Adipocyte (in vitro differentiated cells): ENCODE data around the gene ESPN.

Experiments
- DNase-seq: peaks from one replicate; pipeline ENCODE4 v3.0.0-alpha.2; 2015; ENCODE audit warnings: low read depth
- H3K27me3 ChIP-seq: replicated peaks from 2 replicates; pipeline ENCODE4 v1.7.0; 2013; ENCODE audit warnings: mild to moderate bottlenecking, low read length, moderate library complexity; ENCODE audit not compliant: control insufficient read depth, insufficient read depth
- H3K36me3 ChIP-seq: 2 replicates; pipeline ENCODE4 v1.7.0; 2013; ENCODE audit warnings: low read length, mild to moderate bottlenecking, moderate library complexity; ENCODE audit not compliant: control insufficient read depth, insufficient read depth, severe bottlenecking
- H3K4me1 ChIP-seq: 2 replicates; pipeline ENCODE4 v1.7.0; 2013; ENCODE audit warnings: mild to moderate bottlenecking, low read length, moderate library complexity; ENCODE audit not compliant: control insufficient read depth, insufficient read depth
- H3K4me3 ChIP-seq: 2 replicates; pipeline ENCODE4 v1.7.0; 2013; ENCODE audit warnings: mild to moderate bottlenecking, low read length, moderate library complexity
- H3K9ac ChIP-seq: 2 replicates; pipeline ENCODE4 v1.7.0; 2013; ENCODE audit warnings: mild to moderate bottlenecking, low read length, moderate library complexity
- H3K9me3 ChIP-seq: 2 replicates; pipeline ENCODE4 v1.7.0; 2013; ENCODE audit warnings: mild to moderate bottlenecking, low read length, moderate library complexity; ENCODE audit not compliant: control insufficient read depth

ESPN gene

GRCh38 chr1:6410248-6410893 is 14.2 kb upstream of the ESPN start:
- H3K9me3 ChIP-seq: no peaks in the 10 kb centered on the region
- peaks cover 23% of the 10 kb centered on the region for H3K27me3 ChIP-seq
- no peak overlapping the region for H3K9ac ChIP-seq
- H3K4me3 ChIP-seq: no peak overlapping the region
- DNase-seq: peak; percentile 48
- no peaks in the 10 kb centered on the region for H3K36me3 ChIP-seq
- H3K4me1 ChIP-seq: peaks cover 10% of the 10 kb centered on the region

- Histone ChIP-seq H3K27me3 (peaks cover 38% of the 10 kb centered on the region), H3K36me3 (no peaks in the 10 kb centered on the region), H3K9ac (no peak overlapping the region), H3K9me3 (no peaks in the 10 kb centered on the region), H3K4me3 (no peak overlapping the region), H3K4me1 (peaks cover 13% of the 10 kb centered on the region)
- DNase-seq: no peak
Observed at GRCh38 chr1:6412896-6413295, 11.7 kb upstream of the ESPN start.

GRCh38 chr1:6414443-6414844 is 10.1 kb upstream of the ESPN start:
- H3K9ac ChIP-seq: no peak overlapping the region
- H3K27me3 ChIP-seq: peaks cover 52% of the 10 kb centered on the region
- no peaks in the 10 kb centered on the region for H3K9me3 ChIP-seq
- peak; percentile 66 for DNase-seq
- H3K4me3 ChIP-seq: no peak overlapping the region
- H3K36me3 ChIP-seq: no peaks in the 10 kb centered on the region
- peaks cover 13% of the 10 kb centered on the region for H3K4me1 ChIP-seq

GRCh38 chr1:6414881-6415626 is 9.5 kb upstream of the ESPN start:
- Histone ChIP-seq H3K4me1 (peaks cover 15% of the 10 kb centered on the region), H3K9ac (no peak overlapping the region), H3K36me3 (no peaks in the 10 kb centered on the region), H3K4me3 (no peak overlapping the region), H3K27me3 (peaks cover 54% of the 10 kb centered on the region), H3K9me3 (no peaks in the 10 kb centered on the region)
- no peak for DNase-seq

- Histone ChIP-seq H3K27me3 (peaks cover 61% of the 10 kb centered on the region), H3K4me3 (no peak overlapping the region)
Observed at GRCh38 chr1:6416295-6416656, 8.3 kb upstream of the ESPN start.

GRCh38 chr1:6416906-6417305 is 7.7 kb upstream of the ESPN start:
- no peak overlapping the region for H3K4me3 ChIP-seq
- no peaks in the 10 kb centered on the region for H3K9me3 ChIP-seq
- DNase-seq: no peak
- H3K27me3 ChIP-seq: peaks cover 64% of the 10 kb centered on the region
- no peaks in the 10 kb centered on the region for H3K36me3 ChIP-seq
- H3K4me1 ChIP-seq: peaks cover 20% of the 10 kb centered on the region
- no peak overlapping the region for H3K9ac ChIP-seq

More at GRCh38 chr1:6416295-6416656, 8.3 kb upstream of the ESPN start:
- Histone ChIP-seq H3K9me3 (no peaks in the 10 kb centered on the region), H3K9ac (no peak overlapping the region), H3K36me3 (no peaks in the 10 kb centered on the region), H3K4me1 (peaks cover 20% of the 10 kb centered on the region)
- no peak for DNase-seq

- no peak for DNase-seq
- no peaks in the 10 kb centered on the region for H3K36me3 ChIP-seq
- no peak overlapping the region for H3K9ac ChIP-seq
- peaks cover 67% of the 10 kb centered on the region for H3K27me3 ChIP-seq
- no peaks in the 10 kb centered on the region for H3K9me3 ChIP-seq
- no peak overlapping the region for H3K4me3 ChIP-seq
- peaks cover 26% of the 10 kb centered on the region for H3K4me1 ChIP-seq
Observed at GRCh38 chr1:6417961-6418667, 6.5 kb upstream of the ESPN start.

GRCh38 chr1:6418668-6419396 is 5.7 kb upstream of the ESPN start:
- peak; percentile 19 for DNase-seq

GRCh38 chr1:6419397-6419803 is 5.2 kb upstream of the ESPN start:
- peaks cover 28% of the 10 kb centered on the region for H3K4me1 ChIP-seq
- no peaks in the 10 kb centered on the region for H3K9me3 ChIP-seq
- no peaks in the 10 kb centered on the region for H3K36me3 ChIP-seq
- peak; percentile 18 for DNase-seq
- no peak overlapping the region for H3K4me3 ChIP-seq
- peaks cover 74% of the 10 kb centered on the region for H3K27me3 ChIP-seq
- H3K9ac ChIP-seq: no peak overlapping the region

More at GRCh38 chr1:6418668-6419396, 5.7 kb upstream of the ESPN start:
- Histone ChIP-seq H3K36me3 (no peaks in the 10 kb centered on the region), H3K4me3 (no peak overlapping the region), H3K27me3 (peaks cover 71% of the 10 kb centered on the region), H3K9me3 (no peaks in the 10 kb centered on the region), H3K9ac (no peak overlapping the region), H3K4me1 (peaks cover 30% of the 10 kb centered on the region)

- Histone ChIP-seq H3K9ac (no peak within 1 kb of the TSS), H3K4me3 (peak within 1 kb of the TSS; percentile 11), H3K36me3 (no peaks in the 10 kb centered on the region), H3K9me3 (no peaks in the 10 kb centered on the region), H3K4me1 (peaks cover 23% of the 10 kb centered on the region), H3K27me3 (peaks cover 70% of the 10 kb centered on the region)
- DNase-seq: peak; percentile 51
Observed at GRCh38 chr1:6419804-6420453, 4.6 kb upstream of the ESPN start, which contains the start of gene HES2. Gene HES2 (minus strand): TSS chr1:6419919. CDS start chr1:6419820, 99 bp downstream.
